H9 (cell line): Measurements from ENCODE around the gene JARID2. TPM values are rescaled to one million over a fixed set of nuclear protein-coding genes. Genes with fewer than 3 reads are reported as not detected.

Source experiments
- DNase-seq: peaks from one replicate; pipeline ENCODE4 v3.0.0-alpha.2; 2017
- H2AFZ ChIP-seq: one replicate; pipeline ENCODE4 v1.6.1; 2013; ENCODE audit warnings: mild to moderate bottlenecking, low read length, control low read depth, moderate library complexity
- H2AK5ac ChIP-seq: 2 replicates; pipeline ENCODE4 v1.6.1; 2013; ENCODE audit warnings: low read length, control low read depth, mixed read lengths; ENCODE audit not compliant: insufficient read length
- H2BK120ac ChIP-seq: one replicate; pipeline ENCODE4 v1.6.1; 2013; ENCODE audit warnings: low read depth, mild to moderate bottlenecking, low read length, control low read depth, inconsistent platforms; ENCODE audit not compliant: poor library complexity, severe bottlenecking
- H2BK12ac ChIP-seq: 2 replicates; pipeline ENCODE4 v1.6.1; 2013; ENCODE audit warnings: low read length, control low read depth, mixed read lengths, low read depth; ENCODE audit not compliant: insufficient read length
- H2BK15ac ChIP-seq: 2 replicates; pipeline ENCODE4 v1.6.1; 2013; ENCODE audit warnings: low read depth, low read length, control low read depth
- H2BK20ac ChIP-seq: one replicate; pipeline ENCODE4 v1.6.1; 2013; ENCODE audit warnings: low read depth, mild to moderate bottlenecking, low read length, control low read depth, inconsistent platforms; ENCODE audit not compliant: poor library complexity, severe bottlenecking
- H2BK5ac ChIP-seq: 2 replicates; pipeline ENCODE4 v1.6.1; 2013; ENCODE audit warnings: low read length, control low read depth, mixed read lengths; ENCODE audit not compliant: insufficient read length
- H3K14ac ChIP-seq: 2 replicates; pipeline ENCODE4 v1.6.1; 2013; ENCODE audit warnings: low read length, control low read depth; ENCODE audit not compliant: insufficient read depth
- H3K18ac ChIP-seq: 2 replicates; pipeline ENCODE4 v1.6.1; 2013; ENCODE audit warnings: low read depth, mild to moderate bottlenecking, mixed read lengths, low read length, control low read depth; ENCODE audit not compliant: insufficient read length
- H3K23ac ChIP-seq: 2 replicates; pipeline ENCODE4 v1.6.1; 2013; ENCODE audit warnings: low read length, control low read depth, mixed read lengths, low read depth; ENCODE audit not compliant: insufficient read length
- H3K23me2 ChIP-seq: 2 replicates; pipeline ENCODE4 v1.6.1; 2013; ENCODE audit warnings: low read depth, mild to moderate bottlenecking, mixed read lengths, low read length, control low read depth; ENCODE audit not compliant: insufficient read length, poor library complexity, severe bottlenecking
- H3K27ac ChIP-seq: 2 replicates; pipeline ENCODE4 v1.5.1; 2013; ENCODE audit warnings: low read length, control low read depth, mixed read lengths, low read depth; ENCODE audit not compliant: insufficient read length
- H3K27me3 ChIP-seq: 2 replicates; pipeline ENCODE4 v1.6.1; 2013; ENCODE audit warnings: low read length, control low read depth, inconsistent platforms; ENCODE audit not compliant: insufficient read depth
- H3K4ac ChIP-seq: 2 replicates; pipeline ENCODE4 v1.6.1; 2013; ENCODE audit warnings: low read depth, mild to moderate bottlenecking, control low read depth, inconsistent platforms, low read length, moderate library complexity
- H3K4me1 ChIP-seq: 2 replicates; pipeline ENCODE4 v1.6.1; 2013; ENCODE audit warnings: low read length, control low read depth, inconsistent platforms; ENCODE audit not compliant: insufficient read depth
- H3K4me2 ChIP-seq: 2 replicates; pipeline ENCODE4 v1.6.1; 2013; ENCODE audit warnings: low read length, control low read depth, mixed read lengths; ENCODE audit not compliant: insufficient read length, insufficient read depth
- H3K56ac ChIP-seq: 2 replicates; pipeline ENCODE4 v1.6.1; 2013; ENCODE audit warnings: low read depth, mild to moderate bottlenecking, mixed read lengths, low read length, control low read depth; ENCODE audit not compliant: insufficient read length
- H3K79me1 ChIP-seq: 2 replicates; pipeline ENCODE4 v1.6.1; 2013; ENCODE audit warnings: low read depth, mild to moderate bottlenecking, moderate library complexity, low read length, control low read depth, inconsistent platforms; ENCODE audit not compliant: insufficient read depth, poor library complexity, severe bottlenecking
- H3K79me2 ChIP-seq: 2 replicates; pipeline ENCODE4 v1.6.1; 2013; ENCODE audit warnings: low read length, control low read depth, inconsistent platforms; ENCODE audit not compliant: insufficient read depth
- H3K9ac ChIP-seq: 2 replicates; pipeline ENCODE4 v1.6.1; 2013; ENCODE audit warnings: low read length, control low read depth, mixed read lengths; ENCODE audit not compliant: insufficient read length; ENCODE audit errors: extremely low read depth
- H3K9me3 ChIP-seq: one replicate; pipeline ENCODE4 v1.6.1; 2013; ENCODE audit warnings: low read depth, low read length, inconsistent platforms; ENCODE audit not compliant: control insufficient read depth
- H3T11ph ChIP-seq: one replicate; pipeline ENCODE4 v1.6.1; 2013; ENCODE audit warnings: mild to moderate bottlenecking, low read length, control low read depth, inconsistent platforms
- H4K20me1 ChIP-seq: one replicate; pipeline ENCODE4 v1.6.1; 2013; ENCODE audit not compliant: control insufficient read depth, insufficient read length, insufficient read depth
- H4K5ac ChIP-seq: 2 replicates; pipeline ENCODE4 v1.6.1; 2013; ENCODE audit warnings: low read depth, mild to moderate bottlenecking, mixed read lengths, low read length, control low read depth; ENCODE audit not compliant: insufficient read length
- H4K8ac ChIP-seq: replicated peaks from 2 replicates; pipeline ENCODE4 v1.6.1; 2013; ENCODE audit warnings: low read length, control low read depth, mixed read lengths, low read depth; ENCODE audit not compliant: insufficient read length
- H4K91ac ChIP-seq: 2 replicates; pipeline ENCODE4 v1.6.1; 2013; ENCODE audit warnings: low read depth, mild to moderate bottlenecking, moderate library complexity, mixed read lengths, low read length, control low read depth; ENCODE audit not compliant: insufficient read length
- H3K27ac Mint-ChIP-seq, 3 experiments: 2 replicates in 2 of 3; 3 replicates in 1 of 3; pipeline ENCODE4 v1.8.0; 2020 to 2021; ENCODE audit warnings: mixed read lengths in 3 of 3, mild to moderate bottlenecking in 1 of 3, moderate library complexity in 1 of 3
- H3K27me3 Mint-ChIP-seq: 2 replicates; pipeline ENCODE4 v1.8.0; 2021; ENCODE audit warnings: low read depth, mild to moderate bottlenecking, moderate library complexity, mixed read lengths
- H3K36me3 Mint-ChIP-seq, 3 experiments: 2 replicates in 2 of 3; 3 replicates in 1 of 3; pipeline ENCODE4 v1.8.0; 2020 to 2021; ENCODE audit warnings: low read depth in 3 of 3, mixed read lengths in 3 of 3; ENCODE audit not compliant: insufficient read depth in 1 of 3
- H3K4me1 Mint-ChIP-seq, 2 experiments: 2 replicates each; pipeline ENCODE4 v1.8.0; 2020; ENCODE audit warnings: mixed read lengths in 2 of 2
- H3K4me3 Mint-ChIP-seq, 2 experiments: 2 replicates in 1 of 2; 3 replicates in 1 of 2; pipeline ENCODE4 v1.8.0; 2020 to 2021; ENCODE audit warnings: mild to moderate bottlenecking in 2 of 2, mixed read lengths in 2 of 2, moderate library complexity in 1 of 2
- H3K9me3 Mint-ChIP-seq, 2 experiments: 2 replicates in 1 of 2; 3 replicates in 1 of 2; pipeline ENCODE4 v1.8.0; 2020; ENCODE audit warnings: mild to moderate bottlenecking in 2 of 2, mixed read lengths in 2 of 2, moderate library complexity in 1 of 2
- WGBS: extraction: QIAGEN DNeasy Blood & Tissue Kit; methylation state at CpG from one replicate; pipeline ENCODE4 v1.1.7; 2013; ENCODE audit warnings: missing lambda C conversion rate, low lambda C conversion rate, mixed read lengths; ENCODE audit not compliant: insufficient read length; ENCODE audit errors: extremely low coverage; 5-methylcytosine and 5-hydroxymethylcytosine counted together
- total RNA-seq: library from RNA; stranded (reverse); gene quantifications from 2 replicates; pipeline ENCODE4 v1.2.1, GENCODE V29; 2021
- TF ChIP-seq, protein P1 (sequence below): fragments of 200-600 bp; sonication (generic); conservative IDR thresholded peaks from 3 replicates; pipeline ENCODE4 v1.8.0; 2021; ENCODE audit warnings: antibody characterized with exemption, mild to moderate bottlenecking

Gene JARID2
- total RNA-seq, 1 experiment from 2014 or later, result 174 TPM

DNA sequence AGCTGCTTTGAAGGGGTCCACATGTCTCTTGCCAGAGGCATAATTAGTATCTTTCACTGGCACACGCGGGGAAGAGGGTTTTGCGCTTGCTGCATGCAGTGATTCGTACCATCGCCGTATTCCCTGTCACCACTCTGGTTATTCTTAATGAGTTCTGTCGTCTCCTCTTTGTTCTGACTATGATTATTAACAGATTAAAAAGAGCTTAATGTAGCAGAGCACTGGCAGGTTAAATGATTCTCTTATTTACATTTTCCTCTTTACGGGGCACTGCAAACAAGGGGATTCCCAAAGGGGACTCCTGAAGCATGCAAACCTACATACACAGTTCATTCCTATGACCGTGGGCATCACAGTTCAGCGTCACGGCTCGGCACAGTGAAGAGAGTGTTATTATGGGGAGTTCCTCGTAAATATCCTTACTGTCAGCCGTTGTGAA is 212.2 kb downstream of the JARID2 start:
- no peak overlapping the region for H2BK120ac ChIP-seq
- no peak for DNase-seq
- H3K18ac ChIP-seq, result no peak overlapping the region
- H3K4me1 ChIP-seq, result peaks cover 12% of the 10 kb centered on the region; the same call in 1 of the 2 replicates
- H2AFZ ChIP-seq, result no peak overlapping the region
- H3K27me3 ChIP-seq, result no peaks in the 10 kb centered on the region
- H3K9ac ChIP-seq, result no peak overlapping the region
- no peak overlapping the region for H3K23ac ChIP-seq
- no peak overlapping the region for H4K5ac ChIP-seq
- WGBS, result no CpG with 5 or more reads among the region's 14 CpGs
- no peak overlapping the region for H2BK12ac ChIP-seq
- H3K23me2 ChIP-seq, result no peaks in the 10 kb centered on the region
- H3K14ac ChIP-seq, result no peak overlapping the region
- TF ChIP-seq, protein P1, sequence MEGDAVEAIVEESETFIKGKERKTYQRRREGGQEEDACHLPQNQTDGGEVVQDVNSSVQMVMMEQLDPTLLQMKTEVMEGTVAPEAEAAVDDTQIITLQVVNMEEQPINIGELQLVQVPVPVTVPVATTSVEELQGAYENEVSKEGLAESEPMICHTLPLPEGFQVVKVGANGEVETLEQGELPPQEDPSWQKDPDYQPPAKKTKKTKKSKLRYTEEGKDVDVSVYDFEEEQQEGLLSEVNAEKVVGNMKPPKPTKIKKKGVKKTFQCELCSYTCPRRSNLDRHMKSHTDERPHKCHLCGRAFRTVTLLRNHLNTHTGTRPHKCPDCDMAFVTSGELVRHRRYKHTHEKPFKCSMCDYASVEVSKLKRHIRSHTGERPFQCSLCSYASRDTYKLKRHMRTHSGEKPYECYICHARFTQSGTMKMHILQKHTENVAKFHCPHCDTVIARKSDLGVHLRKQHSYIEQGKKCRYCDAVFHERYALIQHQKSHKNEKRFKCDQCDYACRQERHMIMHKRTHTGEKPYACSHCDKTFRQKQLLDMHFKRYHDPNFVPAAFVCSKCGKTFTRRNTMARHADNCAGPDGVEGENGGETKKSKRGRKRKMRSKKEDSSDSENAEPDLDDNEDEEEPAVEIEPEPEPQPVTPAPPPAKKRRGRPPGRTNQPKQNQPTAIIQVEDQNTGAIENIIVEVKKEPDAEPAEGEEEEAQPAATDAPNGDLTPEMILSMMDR, result no peak
- Mint-ChIP-seq H3K9me3 (no peaks in the 10 kb centered on the region), H3K27ac (no peak overlapping the region), H3K27me3 (no peaks in the 10 kb centered on the region; the same call in 1 of the 2 replicates), H3K36me3 (peaks cover 6 to 31% (median 19%) of the 10 kb centered on the region in 3 experiments; a peak in 6 of 7 replicates), H3K4me1 (peaks cover 71 to 78% of the 10 kb centered on the region in 2 experiments), H3K4me3 (no peak overlapping the region)
- H2BK5ac ChIP-seq, result no peak overlapping the region
- no peak overlapping the region for H2BK15ac ChIP-seq
- H3K79me2 ChIP-seq, result peaks cover 70% of the 10 kb centered on the region; the same call in 1 of the 2 replicates
- H3K27ac ChIP-seq, result no peak overlapping the region
- H3K79me1 ChIP-seq, result peaks cover 13% of the 10 kb centered on the region
- no peaks in the 10 kb centered on the region for H3K9me3 ChIP-seq
- H3K4ac ChIP-seq, result no peak overlapping the region
- no peak overlapping the region for H2BK20ac ChIP-seq
- no peaks in the 10 kb centered on the region for H4K20me1 ChIP-seq
- no peak overlapping the region for H3K4me2 ChIP-seq
- no peak overlapping the region for H3K56ac ChIP-seq
- no peak overlapping the region for H4K8ac ChIP-seq
- H4K91ac ChIP-seq, result no peak overlapping the region
- H2AK5ac ChIP-seq, result no peak overlapping the region
- H3T11ph ChIP-seq, result no peak overlapping the region
